Neural progenitor cell (in vitro differentiated cells): ENCODE data around the gene PRDX5. TPM values are rescaled to one million over a fixed set of nuclear protein-coding genes. Genes with fewer than 3 reads are reported as not detected.

ENCODE experiments used
- DNase-seq: peaks from one replicate; pipeline ENCODE4 v3.0.0-alpha.2; 2016; ENCODE audit warnings: low spot score
- H2AFZ ChIP-seq: fragments of 200-600 bp; sonication (generic); replicated peaks from 2 replicates; pipeline ENCODE4 v1.6.1; 2016; ENCODE audit warnings: antibody characterized with exemption
- H3F3A ChIP-seq: fragments of 200-600 bp; sonication (generic); 2 replicates; pipeline ENCODE4 v1.6.1; 2016; ENCODE audit warnings: antibody characterized with exemption, low read depth
- H3K27ac ChIP-seq: fragments of 200-600 bp; sonication (generic); 2 replicates; pipeline ENCODE4 v1.5.1; 2016; ENCODE audit warnings: mild to moderate bottlenecking
- H3K27me3 ChIP-seq: fragments of 200-600 bp; sonication (generic); 2 replicates; pipeline ENCODE4 v1.6.1; 2016; ENCODE audit warnings: mild to moderate bottlenecking, moderate library complexity
- H3K36me3 ChIP-seq: fragments of 200-600 bp; sonication (generic); 2 replicates; pipeline ENCODE4 v1.5.1; 2016
- H3K4me1 ChIP-seq: fragments of 200-600 bp; sonication (generic); 2 replicates; pipeline ENCODE4 v1.6.1; 2016; ENCODE audit warnings: mixed run types
- H3K4me2 ChIP-seq: fragments of 200-600 bp; sonication (generic); 2 replicates; pipeline ENCODE4 v1.6.1; 2016
- H3K4me3 ChIP-seq: fragments of 200-600 bp; sonication (generic); 2 replicates; pipeline ENCODE4 v1.5.1; 2016
- H3K79me2 ChIP-seq: fragments of 200-600 bp; sonication (generic); 2 replicates; pipeline ENCODE4 v1.6.1; 2016; ENCODE audit warnings: low read depth
- H3K9ac ChIP-seq: fragments of 200-600 bp; sonication (generic); 2 replicates; pipeline ENCODE4 v1.6.1; 2016
- H3K9me3 ChIP-seq: fragments of 200-600 bp; sonication (generic); 2 replicates; pipeline ENCODE4 v1.5.1; 2016; ENCODE audit warnings: low read depth
- H4K20me1 ChIP-seq: fragments of 200-600 bp; sonication (generic); 2 replicates; pipeline ENCODE4 v1.6.1; 2016; ENCODE audit warnings: low read depth
- H3K27ac Mint-ChIP-seq: 3 replicates; pipeline ENCODE4 v1.8.0; 2021; ENCODE audit warnings: mixed read lengths
- H3K27me3 Mint-ChIP-seq: 2 replicates; pipeline ENCODE4 v1.8.0; 2022; ENCODE audit warnings: low read depth, mild to moderate bottlenecking, inconsistent platforms, moderate library complexity, mixed read lengths; ENCODE audit not compliant: insufficient read depth
- H3K36me3 Mint-ChIP-seq: 3 replicates; pipeline ENCODE4 v1.8.0; 2021; ENCODE audit warnings: mixed read lengths
- H3K4me1 Mint-ChIP-seq: 3 replicates; pipeline ENCODE4 v1.8.0; 2021; ENCODE audit warnings: mixed read lengths
- H3K4me3 Mint-ChIP-seq: 3 replicates; pipeline ENCODE4 v1.8.0; 2021; ENCODE audit warnings: mild to moderate bottlenecking, moderate library complexity, mixed read lengths
- H3K9me3 Mint-ChIP-seq: 3 replicates; pipeline ENCODE4 v1.8.0; 2020; ENCODE audit warnings: mixed read lengths
- CTCF ChIP-seq: fragments of 200-600 bp; sonication (generic); IDR thresholded peaks from 2 replicates; pipeline ENCODE4 v1.5.1; 2017; ENCODE audit warnings: antibody characterized with exemption, mild to moderate bottlenecking
- EZH2 ChIP-seq: fragments of 200-600 bp; sonication (generic); IDR thresholded peaks from 2 replicates; pipeline ENCODE4 v1.6.1; 2017; ENCODE audit warnings: antibody characterized with exemption, mild to moderate bottlenecking, moderate library complexity
- EZH2phosphoT487 ChIP-seq: fragments of 200-600 bp; sonication (generic); IDR thresholded peaks from 2 replicates; pipeline ENCODE4 v1.6.1; 2017; ENCODE audit warnings: antibody characterized with exemption
- total RNA-seq: library from RNA; depleted of rRNA; stranded (reverse); fragments of >200 nt; gene quantifications from 2 replicates; pipeline ENCODE4 v1.2.3, GENCODE V29; 2015; ENCODE audit warnings: low replicate concordance

Gene PRDX5
- total RNA-seq, 1 donor from 2014 or later = 111 TPM

- H3K27me3 Mint-ChIP-seq = peaks cover 84% of the 10 kb centered on the region
- H3K9me3 Mint-ChIP-seq = no peaks in the 10 kb centered on the region
Observed at GRCh38 chr11:64297699-64298358, 20.1 kb upstream of the PRDX5 start.

GRCh38 chr11:64298966-64299846, 18.7 kb upstream of the PRDX5 start:
- H3K4me3 Mint-ChIP-seq = peak overlapping the region; percentile 77
- no peaks in the 10 kb centered on the region for H3K36me3 Mint-ChIP-seq
- Histone ChIP-seq H3K4me2 (peak overlapping the region; percentile 78), H3K27me3 (peaks cover 100% of the 10 kb centered on the region), H3K4me1 (peaks cover 11% of the 10 kb centered on the region), H3K9ac (no peak overlapping the region), H2AFZ (no peak overlapping the region), H3K36me3 (no peaks in the 10 kb centered on the region), H3K9me3 (no peaks in the 10 kb centered on the region), H3K79me2 (no peaks in the 10 kb centered on the region), H3K27ac (no peak overlapping the region), H3F3A (peaks cover 29% of the 10 kb centered on the region), H3K4me3 (peak overlapping the region; percentile 40), H4K20me1 (peaks cover 33% of the 10 kb centered on the region)
- peaks cover 18% of the 10 kb centered on the region for H3K4me1 Mint-ChIP-seq
- TF ChIP-seq EZH2 (peak; percentile 92), EZH2phosphoT487 (peak; percentile 93), CTCF (no peak)
- peak; percentile 57 for DNase-seq
- no peaks in the 10 kb centered on the region for H3K9me3 Mint-ChIP-seq
- H3K27ac Mint-ChIP-seq = no peak overlapping the region
- H3K27me3 Mint-ChIP-seq = peaks cover 79% of the 10 kb centered on the region

More at GRCh38 chr11:64297699-64298358, 20.1 kb upstream of the PRDX5 start:
- H2AFZ ChIP-seq = no peak overlapping the region
- H3F3A ChIP-seq = peaks cover 22% of the 10 kb centered on the region
- peaks cover 100% of the 10 kb centered on the region for H3K27me3 ChIP-seq
- H3K9ac ChIP-seq = no peak overlapping the region
- H3K4me2 ChIP-seq = no peak overlapping the region
- H3K27ac ChIP-seq = no peak overlapping the region
- H3K4me1 ChIP-seq = peaks cover 11% of the 10 kb centered on the region
- H3K36me3 ChIP-seq = no peaks in the 10 kb centered on the region
- no peaks in the 10 kb centered on the region for H3K79me2 ChIP-seq
- Mint-ChIP-seq H3K4me1 (peaks cover 19% of the 10 kb centered on the region), H3K27ac (no peak overlapping the region), H3K4me3 (no peak overlapping the region), H3K36me3 (no peaks in the 10 kb centered on the region)
- H3K9me3 ChIP-seq = no peaks in the 10 kb centered on the region
- TF ChIP-seq EZH2phosphoT487 (no peak), CTCF (no peak), EZH2 (no peak)
- no peak overlapping the region for H3K4me3 ChIP-seq
- DNase-seq = no peak
- peaks cover 33% of the 10 kb centered on the region for H4K20me1 ChIP-seq

GRCh38 chr11:64299847-64300648, 17.9 kb upstream of the PRDX5 start, which contains the start of gene CATSPERZ:
Gene CATSPERZ (plus strand): TSS chr11:64300358. CDS start chr11:64300411, 53 bp downstream.
- Mint-ChIP-seq H3K4me1 (peaks cover 20% of the 10 kb centered on the region), H3K4me3 (peak within 1 kb of the TSS; percentile 81), H3K9me3 (no peaks in the 10 kb centered on the region), H3K36me3 (no peaks in the 10 kb centered on the region), H3K27ac (no peak within 1 kb of the TSS), H3K27me3 (peaks cover 73% of the 10 kb centered on the region)
- H4K20me1 ChIP-seq = peaks cover 39% of the 10 kb centered on the region
- H3F3A ChIP-seq = peaks cover 36% of the 10 kb centered on the region
- peak within 1 kb of the TSS; percentile 40 for H3K4me3 ChIP-seq
- no peak within 1 kb of the TSS for H3K27ac ChIP-seq
- no peaks in the 10 kb centered on the region for H3K79me2 ChIP-seq
- peak within 1 kb of the TSS; percentile 78 for H3K4me2 ChIP-seq
- H2AFZ ChIP-seq = no peak within 1 kb of the TSS
- peak; percentile 81 for TF ChIP-seq EZH2phosphoT487
- TF ChIP-seq EZH2 = peak; percentile 51
- peak; percentile 26 for TF ChIP-seq CTCF
- H3K27me3 ChIP-seq = peaks cover 92% of the 10 kb centered on the region
- H3K9ac ChIP-seq = no peak within 1 kb of the TSS
- no peaks in the 10 kb centered on the region for H3K9me3 ChIP-seq
- H3K36me3 ChIP-seq = no peaks in the 10 kb centered on the region
- DNase-seq = no peak
- H3K4me1 ChIP-seq = peaks cover 13% of the 10 kb centered on the region
